ENCODE data around the gene CCDC28B.

CCDC28B gene

DNA sequence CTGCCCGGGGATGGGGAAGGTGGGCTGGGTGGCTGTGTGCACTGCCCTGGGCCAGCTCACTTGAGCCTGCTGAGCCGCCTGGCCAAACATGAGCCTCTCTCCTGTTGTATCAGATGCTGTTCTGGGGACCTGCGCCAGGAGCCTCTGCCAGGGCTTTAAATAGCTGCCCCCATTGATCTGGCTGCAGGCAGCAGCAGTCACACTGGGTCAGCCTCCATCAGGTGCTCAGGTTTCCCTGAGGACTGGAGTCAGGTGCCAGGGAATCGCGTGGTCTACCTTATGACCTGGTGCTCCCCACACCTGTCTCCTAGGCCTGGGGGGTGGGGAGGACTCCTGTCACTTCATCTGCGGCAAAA, 700 bp upstream of the CCDC28B start:
- Histone ChIP-seq H3K27me3 (replicated peaks) (no peaks in the 10 kb centered on the region), H3K36me3 (replicated peaks) (peaks cover 32% of the 10 kb centered on the region), H3K4me3 (ENCODE audit: low read depth, low read length) (peak overlapping the region; percentile 72), H3K27ac (peak overlapping the region; percentile 86)
- in situ Hi-C loops (cut with HindIII; ENCODE audit: low pct_ligation_motif_present, low sequenced_read_pairs), result no loop called here
- DNase-seq, result no peak
- no peak for TF ChIP-seq CTCF (IDR thresholded peaks at IDR 0.05; ENCODE audit: low read depth, low read length, missing control alignments)

- Histone ChIP-seq H3K4me3 (ENCODE audit: low read depth, low read length) (peak overlapping the region; percentile 72), H3K27me3 (replicated peaks) (no peaks in the 10 kb centered on the region), H3K27ac (peak overlapping the region; percentile 86), H3K36me3 (replicated peaks) (peaks cover 22% of the 10 kb centered on the region)
- DNase-seq, result peak; percentile 42
- peak; percentile 38 for TF ChIP-seq CTCF (IDR thresholded peaks at IDR 0.05; ENCODE audit: low read depth, low read length, missing control alignments)
- in situ Hi-C loops (cut with HindIII; ENCODE audit: low pct_ligation_motif_present, low sequenced_read_pairs), result no loop called here
Observed at GRCh38 chr1:32201011-32201855, 838 bp downstream of the CCDC28B start.

GRCh38 chr1:32204943-32205361, 4.6 kb downstream of the CCDC28B start:
- DNase-seq, result no peak
- no peak for TF ChIP-seq CTCF (IDR thresholded peaks at IDR 0.05; ENCODE audit: low read depth, low read length, missing control alignments)
- H3K27ac ChIP-seq, result peak overlapping the region; percentile 42
- H3K27me3 ChIP-seq (replicated peaks), result no peaks in the 10 kb centered on the region
- in situ Hi-C loops (cut with HindIII; ENCODE audit: low pct_ligation_motif_present, low sequenced_read_pairs), result no loop called here
- H3K4me3 ChIP-seq (ENCODE audit: low read depth, low read length), result peak overlapping the region; percentile 78
- H3K36me3 ChIP-seq (replicated peaks), result peaks cover 2% of the 10 kb centered on the region

DNA sequence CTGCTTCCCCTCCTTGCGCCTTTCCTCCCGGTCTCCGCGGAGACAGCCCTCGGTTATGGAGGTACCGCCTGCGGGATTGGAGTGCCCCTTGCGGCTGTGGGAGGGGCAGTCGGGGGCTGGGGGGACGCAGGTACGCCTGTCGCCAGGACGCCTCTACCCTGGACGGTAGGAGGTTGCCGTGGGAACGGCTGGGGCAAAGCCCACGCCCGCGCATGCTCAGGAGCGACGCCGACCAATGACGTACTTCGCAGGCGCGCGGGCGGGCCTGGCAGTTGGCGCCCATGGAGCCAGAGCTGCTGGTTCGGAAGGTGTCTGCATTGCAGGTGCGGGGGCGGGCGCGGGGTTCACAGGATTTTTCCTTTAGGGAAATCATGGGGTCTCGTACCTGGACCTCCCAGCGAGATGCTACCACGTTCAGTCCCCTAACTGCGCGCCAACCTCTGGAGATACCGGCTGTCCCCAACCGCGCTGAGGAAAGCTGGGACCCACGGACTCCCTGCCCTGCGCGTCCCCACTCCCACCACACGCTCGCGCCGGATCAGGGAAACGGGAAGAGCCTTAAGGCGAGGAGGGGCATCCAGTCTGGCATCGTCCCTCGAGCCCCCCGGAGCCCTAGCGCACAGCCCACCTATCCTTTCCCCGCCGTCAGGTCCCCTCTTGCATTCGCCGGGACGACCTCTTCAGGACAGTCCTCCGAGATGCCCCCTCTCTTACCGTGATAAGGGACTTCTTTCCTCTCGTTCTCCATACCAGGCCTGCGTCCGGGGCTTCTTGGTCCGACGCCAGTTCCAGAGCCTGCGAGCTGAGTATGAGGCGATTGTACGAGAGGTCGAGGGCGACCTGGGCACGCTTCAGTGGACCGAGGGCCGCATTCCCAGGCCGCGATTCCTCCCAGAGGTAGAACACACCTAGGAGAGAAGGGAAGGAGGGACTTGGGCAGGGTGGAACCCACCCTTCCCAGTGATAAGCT, 5.3 kb downstream of the CCDC28B start, which contains the start of gene IQCC:
Gene IQCC, plus strand, starts transcription at position 271 of the 970 bp plus-strand sequence. Its CDS starts 11 bp downstream, at position 282.
- Histone ChIP-seq H3K36me3 (replicated peaks) (peaks cover 2% of the 10 kb centered on the region), H3K4me3 (ENCODE audit: low read depth, low read length) (peak within 1 kb of the TSS; percentile 78), H3K27ac (peak within 1 kb of the TSS; percentile 42), H3K27me3 (replicated peaks) (no peaks in the 10 kb centered on the region)
- TF ChIP-seq CTCF (IDR thresholded peaks at IDR 0.05; ENCODE audit: low read depth, low read length, missing control alignments), result no peak
- in situ Hi-C loops (cut with HindIII; ENCODE audit: low pct_ligation_motif_present, low sequenced_read_pairs), result no loop called here
- DNase-seq, result peak; percentile 60

- no peak for DNase-seq
- in situ Hi-C loops (cut with HindIII; ENCODE audit: low pct_ligation_motif_present, low sequenced_read_pairs), result no loop called here
- no peaks in the 10 kb centered on the region for H3K27me3 ChIP-seq (replicated peaks)
- TF ChIP-seq CTCF (IDR thresholded peaks at IDR 0.05; ENCODE audit: low read depth, low read length, missing control alignments), result no peak
- H3K4me3 ChIP-seq (ENCODE audit: low read depth, low read length), result no peak overlapping the region
- peaks cover 2% of the 10 kb centered on the region for H3K36me3 ChIP-seq (replicated peaks)
- no peak overlapping the region for H3K27ac ChIP-seq
Observed at GRCh38 chr1:32208469-32208868, 8.1 kb downstream of the CCDC28B start.
